GM18507 (cell line): ENCODE data around the gene EFCAB12.
"Not testable (repeated sequence)": the region's sequence is repeated elsewhere in the genome, so short reads cannot be mapped to it uniquely, and the experiment has no call there.

Source experiments
- DNase-seq: peaks from one replicate; pipeline ENCODE4 v3.0.0; 2011; ENCODE audit warnings: low read depth; ENCODE audit not compliant: insufficient read length; ENCODE audit errors: extremely low spot score
- FAIRE-seq: peaks from 2 replicates; lab custom pipeline; 2011; peaks lifted over from hg19 to GRCh38; lab: Jason Lieb, UNC

The EFCAB12 gene

DNA sequence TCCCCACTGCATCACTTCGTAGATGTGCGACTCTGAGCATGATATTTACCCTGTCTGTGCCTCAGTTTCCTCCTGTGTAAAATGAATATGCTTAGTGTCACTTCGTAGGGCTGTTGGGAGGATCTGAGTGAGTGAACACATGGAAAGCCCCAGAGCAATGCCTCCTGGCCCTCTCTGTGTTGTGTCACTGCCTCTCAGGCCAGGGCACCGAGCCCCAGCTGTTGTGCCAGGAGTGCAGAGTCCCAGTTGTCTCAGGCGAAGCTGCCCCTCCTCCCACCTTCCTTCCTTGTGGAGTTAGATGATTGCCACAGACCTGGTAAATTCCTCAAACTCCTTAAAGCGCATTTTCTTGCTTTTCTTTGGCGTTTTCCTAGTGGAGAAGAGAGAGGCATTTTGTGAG lies 26.2 kb downstream of the EFCAB12 start:
- FAIRE-seq = no peak
- no peak for DNase-seq

DNA sequence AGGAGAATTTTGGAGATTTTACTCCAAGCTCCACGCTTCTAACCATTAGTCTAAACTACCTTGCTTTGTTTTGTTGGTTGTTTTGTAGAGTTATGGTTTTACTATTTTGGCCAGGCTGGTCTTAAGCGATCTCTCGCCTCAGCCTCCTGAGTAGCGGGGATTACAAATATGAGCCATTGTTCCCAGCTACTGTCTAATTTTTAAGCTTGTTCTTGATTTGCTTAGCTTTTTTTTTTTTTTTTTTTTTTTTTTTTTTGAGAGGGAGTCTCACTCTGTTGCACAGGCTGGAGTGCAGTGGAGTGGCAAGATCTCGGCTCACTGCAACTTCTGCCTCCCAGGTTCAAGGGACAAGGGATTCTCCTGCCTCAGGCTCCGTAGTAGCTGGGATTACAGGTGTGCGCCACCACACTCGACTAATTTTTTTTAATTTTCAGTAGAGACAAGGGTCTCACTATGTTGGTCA lies 28.5 kb downstream of the EFCAB12 start:
- DNase-seq (no peak), FAIRE-seq (no peak)

DNA sequence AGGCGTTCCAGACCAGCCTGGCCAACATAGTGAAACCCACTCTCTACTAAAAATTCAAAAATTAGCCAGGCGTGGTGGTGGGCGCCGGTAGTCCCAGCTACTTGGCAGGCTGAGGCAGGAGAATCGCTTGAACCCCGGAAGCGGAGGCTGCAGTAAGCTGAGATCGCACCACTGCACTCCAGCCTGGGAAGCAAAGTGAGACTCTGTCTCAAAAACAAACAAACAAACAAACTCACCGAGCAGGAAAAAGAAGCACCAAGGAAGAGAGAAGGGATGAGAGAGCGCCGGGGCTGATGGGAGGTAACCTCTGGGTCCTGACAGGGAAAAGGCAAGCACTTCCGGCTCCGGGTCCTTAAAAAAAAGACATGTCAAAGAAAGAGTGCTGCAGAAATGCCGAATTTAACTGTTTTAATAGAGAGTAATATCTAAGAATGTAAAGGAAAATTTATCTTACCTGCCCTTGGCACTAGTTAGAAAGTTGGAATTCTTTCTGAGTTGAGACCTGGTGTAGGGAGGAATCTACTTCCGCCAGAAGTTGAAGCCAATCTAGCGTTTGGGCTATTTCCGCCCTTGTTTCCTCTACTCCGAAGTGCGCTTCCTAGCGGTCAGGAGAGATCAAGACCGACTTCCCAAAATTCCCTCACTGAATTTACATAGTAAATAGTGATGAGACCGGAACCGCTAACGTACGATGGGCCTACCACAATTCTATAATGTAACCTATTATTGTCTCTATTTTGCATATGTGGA lies 29.1 kb downstream of the EFCAB12 start:
- FAIRE-seq (peak; percentile 96), DNase-seq (peak; percentile 65)

DNA sequence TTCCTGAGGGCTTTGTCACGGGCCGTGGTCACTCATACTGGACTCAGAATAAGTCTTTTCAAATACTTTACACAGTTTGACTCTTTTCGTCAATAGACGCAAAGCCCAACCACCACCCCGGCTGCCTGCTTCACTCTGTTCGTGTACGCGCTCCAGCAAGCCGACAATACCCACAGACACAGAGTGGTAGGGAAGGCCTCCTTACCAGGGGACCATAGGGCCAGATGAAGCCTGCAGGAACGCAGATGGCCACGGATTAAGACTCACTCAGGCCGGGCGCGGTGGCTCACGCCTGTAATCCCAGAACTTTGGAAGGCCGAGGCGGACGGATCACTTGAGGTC lies 29.7 kb downstream of the EFCAB12 start:
- no peak for DNase-seq
- FAIRE-seq = no peak

DNA sequence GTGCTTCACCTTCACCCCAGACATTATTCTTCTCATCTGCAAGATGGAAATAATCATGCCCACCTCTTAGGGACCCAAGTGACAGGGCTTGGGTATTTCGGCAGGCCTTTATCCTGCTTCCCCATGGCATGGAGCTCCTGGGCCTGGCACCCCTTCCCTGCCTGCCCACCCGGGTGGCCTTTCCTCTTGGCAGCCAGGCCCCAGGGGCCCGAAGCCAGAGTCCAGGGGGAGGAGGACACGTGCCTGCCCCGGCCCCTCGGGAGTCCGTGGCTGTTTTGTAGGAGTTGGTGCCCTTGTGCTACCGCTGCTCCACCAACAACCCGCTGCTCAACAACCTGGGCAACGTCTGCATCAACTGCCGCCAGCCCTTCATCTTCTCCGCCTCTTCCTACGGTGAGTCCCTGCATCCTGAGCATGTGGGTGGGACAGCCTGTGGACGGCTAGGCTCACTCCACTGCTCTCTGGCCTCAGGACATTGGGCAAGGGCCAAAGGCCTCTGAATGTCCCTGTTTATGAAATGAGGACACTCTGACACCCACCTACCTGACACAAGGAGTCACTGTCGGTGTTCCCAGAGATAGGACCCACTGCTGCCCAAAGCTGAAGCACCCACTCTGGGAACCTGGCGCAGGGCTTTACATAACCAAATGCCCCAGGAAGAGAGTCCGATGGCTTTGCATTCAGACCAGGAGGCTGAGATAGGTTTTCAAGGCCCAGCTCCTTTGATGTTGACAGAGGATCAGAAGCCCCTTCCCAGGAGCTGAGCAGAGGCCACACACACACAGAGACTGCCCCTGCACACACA lies 34.5 kb downstream of the EFCAB12 start:
- FAIRE-seq, DNase-seq: not testable (repeated sequence)

DNA sequence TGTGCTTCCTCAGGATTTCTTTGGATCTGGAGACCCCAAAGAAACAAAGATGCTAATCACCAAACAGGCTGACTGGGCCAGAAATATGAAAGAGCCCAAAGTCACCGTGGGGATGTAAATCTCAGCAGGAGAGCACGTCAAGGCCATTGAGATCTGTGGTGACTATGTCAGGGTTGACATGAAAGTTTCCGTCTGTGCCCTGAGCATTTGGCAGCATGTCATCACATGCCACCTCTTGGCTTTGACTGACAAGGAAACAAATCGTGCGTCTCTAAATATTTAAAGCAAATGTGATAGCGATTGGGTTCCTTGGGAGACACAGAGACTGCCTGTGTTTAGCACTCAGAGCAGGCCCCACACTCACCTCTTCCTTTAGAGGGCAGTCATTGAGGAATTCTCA lies 35.2 kb downstream of the EFCAB12 start:
- DNase-seq (no peak), FAIRE-seq (no peak)

DNA sequence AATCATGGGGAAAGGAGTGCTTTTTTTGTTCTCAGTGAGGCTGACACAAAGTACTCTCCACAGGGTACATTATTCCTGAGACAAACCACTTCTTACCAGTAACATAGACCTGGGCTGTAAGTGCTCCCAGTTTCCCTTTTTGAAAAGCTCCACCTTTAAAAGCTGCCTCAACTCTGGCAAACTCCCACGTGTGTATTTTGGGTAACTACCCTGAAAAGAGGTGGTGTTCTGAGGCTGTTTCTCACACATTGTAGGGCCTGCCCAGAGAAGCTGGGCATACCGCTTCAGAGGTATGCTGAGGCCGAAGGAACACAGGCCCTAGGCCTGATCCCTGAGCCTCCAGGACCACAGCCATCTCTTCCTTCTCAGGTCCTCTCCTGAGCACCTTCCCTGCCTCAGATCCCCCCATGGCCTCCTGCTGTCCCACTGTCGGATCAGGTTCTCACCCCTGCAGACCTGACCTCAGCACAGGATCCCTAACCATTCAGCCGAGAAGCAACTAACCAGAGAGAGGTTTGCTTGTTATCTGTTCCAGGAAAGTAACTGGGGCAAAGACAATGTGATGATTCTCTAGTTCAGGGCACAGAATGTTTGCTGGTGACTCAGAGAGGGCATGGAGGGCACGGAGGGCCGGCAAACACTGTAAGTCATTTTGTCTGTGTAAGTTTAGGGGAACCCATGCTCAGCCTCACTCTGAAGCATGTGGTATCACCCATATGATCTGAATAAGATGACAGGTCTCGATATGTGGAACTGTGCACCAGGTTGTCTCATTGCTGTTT lies 36.1 kb downstream of the EFCAB12 start:
- FAIRE-seq, DNase-seq: not testable (repeated sequence)

DNA sequence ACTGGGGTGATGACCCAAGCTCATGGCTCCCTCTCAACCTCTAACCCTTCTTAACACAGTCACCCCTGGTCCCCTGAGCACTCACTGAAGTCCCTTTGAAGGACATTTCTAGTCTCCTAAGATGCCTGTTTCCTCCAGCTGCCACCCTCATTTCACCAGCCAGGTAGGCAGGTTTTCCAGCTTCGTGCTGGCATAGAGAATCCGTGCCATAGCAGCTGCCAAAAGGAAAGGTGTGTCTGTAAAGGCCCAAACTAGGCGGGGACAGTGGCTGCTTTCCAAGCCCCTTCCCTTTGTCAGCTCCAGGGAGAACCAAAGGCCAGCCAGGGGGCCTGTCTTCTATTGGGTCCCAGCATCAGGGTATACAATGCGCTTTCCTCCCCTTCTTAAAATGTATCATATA lies 36.9 kb downstream of the EFCAB12 start:
- FAIRE-seq = not testable (repeated sequence)

DNA sequence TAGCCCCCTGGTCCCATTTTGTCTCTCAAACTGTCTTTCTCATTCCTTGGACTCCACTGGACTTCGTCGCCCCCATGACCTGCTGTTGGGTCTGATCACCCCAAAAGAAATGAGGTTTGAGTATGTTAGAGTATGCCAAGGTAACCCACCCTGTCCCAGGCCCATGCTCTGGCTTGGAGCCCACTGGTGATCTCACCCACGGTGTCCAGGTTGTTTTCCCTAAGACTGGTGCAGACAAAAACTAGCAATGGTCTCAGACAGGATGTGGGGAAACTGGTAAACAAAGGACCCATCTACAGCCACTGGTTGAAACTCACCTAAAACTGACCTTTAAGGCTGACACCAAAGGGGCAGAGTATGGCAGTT lies 38.9 kb downstream of the EFCAB12 start:
- no peak for FAIRE-seq

More for the DNA sequence above, 36.9 kb downstream of the EFCAB12 start:
- not testable (repeated sequence) for DNase-seq

DNA sequence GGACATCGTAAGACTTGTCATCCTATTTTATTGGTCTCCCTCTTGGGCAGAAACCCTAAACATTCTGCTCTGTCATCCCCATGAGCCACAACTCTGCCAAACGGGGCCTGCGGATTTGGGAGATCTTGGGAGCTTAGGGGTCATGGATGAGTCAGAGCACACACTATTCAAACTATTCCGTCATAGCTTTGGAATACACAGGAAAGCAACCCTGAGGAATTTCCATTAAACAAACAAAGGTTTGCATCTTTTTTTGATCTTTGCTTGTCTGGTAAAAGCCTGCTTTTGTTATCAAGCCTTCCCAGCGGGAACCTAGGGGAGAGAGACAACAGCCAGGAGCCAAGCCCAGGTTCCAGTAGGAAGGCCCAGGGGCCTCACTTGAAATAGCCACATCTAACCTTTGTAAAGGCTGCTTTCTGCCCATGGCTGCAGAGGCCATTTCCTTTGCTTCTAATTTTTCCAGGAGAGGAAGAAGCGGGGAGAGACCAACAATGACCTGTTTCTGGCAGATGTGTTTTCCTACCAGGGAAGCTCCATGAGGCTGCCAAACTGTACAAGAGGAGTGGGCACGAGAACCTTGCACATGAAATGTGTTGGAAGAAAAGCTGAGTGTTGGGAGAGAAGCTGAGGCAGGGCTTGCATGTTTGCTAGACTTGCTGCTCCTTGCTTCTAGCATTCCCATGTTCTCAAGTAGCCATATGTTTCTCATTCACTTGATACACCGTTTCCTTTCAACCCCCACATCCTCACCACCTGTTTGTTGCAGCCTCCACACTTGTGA lies 39.5 kb downstream of the EFCAB12 start:
- not testable (repeated sequence) for FAIRE-seq, DNase-seq

More for the DNA sequence above, 38.9 kb downstream of the EFCAB12 start:
- no peak for DNase-seq

DNA sequence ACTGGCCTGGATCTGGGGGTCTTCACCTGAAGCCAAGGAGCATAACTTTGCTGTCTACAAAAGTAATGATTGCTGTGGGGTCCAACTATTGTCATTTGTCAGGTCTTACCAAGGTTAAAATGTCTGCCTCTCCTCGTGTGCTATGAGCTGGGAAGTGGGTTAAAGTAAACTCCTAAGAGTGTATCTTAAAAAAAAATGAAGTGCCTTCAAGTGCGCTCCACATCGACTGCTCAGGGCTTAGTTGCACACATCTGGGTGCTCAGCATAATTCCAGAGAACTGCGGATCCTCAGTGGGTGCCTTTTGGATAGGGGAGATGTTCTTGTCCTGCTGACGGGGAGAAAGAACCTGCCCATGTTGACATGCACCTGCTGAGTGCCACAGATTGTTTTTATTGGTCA lies 40.9 kb downstream of the EFCAB12 start:
- FAIRE-seq (no peak), DNase-seq (no peak)

DNA sequence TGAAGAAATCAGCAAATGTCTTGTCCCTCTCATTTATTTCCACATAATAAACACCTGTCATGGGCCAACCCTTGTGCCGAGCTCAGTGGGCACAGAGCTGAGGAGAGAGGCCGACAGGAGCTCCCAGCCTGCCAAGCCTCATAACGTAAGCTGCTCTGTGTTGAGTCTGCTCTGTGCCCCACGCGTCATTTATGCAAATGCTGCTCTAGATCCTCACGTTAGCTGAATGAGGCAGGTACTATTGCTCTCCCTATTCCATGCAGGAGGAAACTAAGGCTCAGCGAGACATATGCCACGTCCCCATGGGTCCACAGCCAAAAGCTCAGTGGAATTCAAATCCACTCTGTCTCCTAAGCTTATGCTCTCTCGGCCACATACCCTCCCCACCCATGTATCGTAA lies 41.5 kb downstream of the EFCAB12 start:
- no peak for DNase-seq
- FAIRE-seq = no peak

DNA sequence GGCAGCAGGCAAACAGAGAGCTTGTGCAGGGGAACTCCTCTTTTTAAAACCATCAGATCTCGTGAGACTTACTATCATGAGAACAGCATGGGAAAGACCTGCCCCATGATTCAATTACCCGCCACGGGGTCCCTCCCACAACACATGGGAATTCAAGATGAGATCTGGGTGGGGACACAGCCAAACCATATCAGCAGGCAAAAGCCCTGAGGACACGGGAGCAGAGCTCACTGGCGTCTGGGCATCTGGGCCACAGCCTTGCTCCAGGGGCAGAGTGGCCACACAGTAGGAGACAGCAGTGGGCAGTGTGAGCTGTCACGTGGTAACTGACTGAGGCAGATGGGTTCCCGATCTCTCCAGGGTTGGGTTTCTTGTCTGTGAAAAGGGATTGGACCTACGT lies 42.9 kb downstream of the EFCAB12 start:
- FAIRE-seq, DNase-seq: not testable (repeated sequence)

DNA sequence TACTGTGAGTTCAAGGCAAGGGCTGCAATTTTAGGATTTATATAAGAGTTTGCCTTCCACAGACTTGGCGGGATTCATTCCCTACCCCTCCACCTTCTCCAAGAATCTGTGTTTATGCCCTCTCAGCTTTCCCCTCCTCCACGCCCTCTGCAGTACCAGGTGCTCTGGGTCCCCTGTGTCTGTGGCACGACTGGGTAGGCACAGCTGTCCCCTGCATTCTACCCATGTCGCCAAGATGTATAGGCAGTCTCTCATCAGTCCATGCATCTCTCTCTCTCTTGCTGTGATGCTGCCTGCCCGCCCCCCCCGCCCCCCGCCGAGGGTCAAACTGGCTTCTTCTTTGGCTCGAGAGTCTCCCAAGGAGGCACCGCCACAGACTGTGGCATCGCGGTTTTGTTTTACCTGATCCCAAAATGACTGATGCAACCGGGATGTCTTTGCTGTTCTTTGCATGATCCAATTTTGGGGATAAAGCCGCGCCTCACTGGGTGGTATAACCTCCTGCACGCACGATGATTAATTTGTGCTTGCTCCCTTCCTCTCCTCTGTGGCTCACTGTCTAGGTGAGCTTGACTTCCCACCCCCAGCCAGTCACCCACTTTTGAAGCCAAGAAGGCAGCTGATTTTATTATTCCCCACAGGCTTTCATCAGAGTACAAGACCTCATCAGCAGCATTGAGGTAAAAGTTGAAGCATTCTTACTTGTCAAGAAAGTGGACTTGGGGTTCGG lies 43.7 kb downstream of the EFCAB12 start:
- FAIRE-seq (no peak), DNase-seq (no peak)

DNA sequence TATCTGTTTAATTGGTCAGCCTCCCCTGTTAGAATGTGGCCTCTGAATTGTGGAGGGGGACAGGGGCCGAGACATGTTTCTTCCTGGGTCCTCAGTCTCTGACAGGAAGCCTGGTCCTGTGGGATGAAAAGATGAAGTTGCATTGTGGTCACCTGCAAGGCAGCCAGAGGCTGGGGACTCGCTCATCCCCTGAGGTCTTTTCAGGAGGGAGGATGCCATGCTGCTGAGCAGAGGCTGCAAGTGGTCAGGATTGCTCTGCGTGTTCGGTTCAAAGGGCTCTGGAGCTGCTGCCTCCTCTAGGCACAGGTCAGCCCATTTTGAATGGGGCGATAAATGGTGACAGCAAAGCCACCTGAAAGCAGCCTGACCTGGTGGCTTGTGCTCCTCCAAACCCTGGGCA lies 44.3 kb downstream of the EFCAB12 start:
- DNase-seq, FAIRE-seq: not testable (repeated sequence)

DNA sequence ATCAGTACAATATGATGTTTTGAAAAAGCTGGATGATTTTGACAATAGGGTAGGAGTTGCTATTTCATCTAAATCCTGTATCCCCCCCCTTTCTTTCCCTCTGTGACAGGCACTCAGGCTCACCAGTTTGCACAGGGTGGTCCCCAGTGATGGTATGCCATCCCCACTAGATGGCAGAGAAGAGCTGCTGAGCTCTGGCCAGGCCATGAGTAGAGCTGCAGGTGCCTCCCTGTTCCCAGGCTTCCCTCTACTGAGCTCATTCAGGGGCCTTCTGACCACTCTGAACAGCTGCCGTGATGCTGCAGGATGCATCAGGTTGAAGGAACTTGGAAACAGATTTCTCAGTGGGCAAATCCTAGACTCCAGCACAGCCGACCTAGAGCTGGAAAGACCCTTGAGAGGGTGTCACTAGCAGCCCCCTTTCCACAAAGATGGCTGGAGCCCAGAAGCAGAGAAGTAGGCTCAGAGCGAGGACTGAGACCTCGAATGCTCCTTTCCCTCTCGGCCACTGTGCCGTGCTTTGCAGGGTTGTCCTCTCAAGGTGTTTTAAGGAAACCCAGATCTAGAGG lies 45.1 kb downstream of the EFCAB12 start:
- DNase-seq (peak; percentile 62), FAIRE-seq (peak; percentile 68)

DNA sequence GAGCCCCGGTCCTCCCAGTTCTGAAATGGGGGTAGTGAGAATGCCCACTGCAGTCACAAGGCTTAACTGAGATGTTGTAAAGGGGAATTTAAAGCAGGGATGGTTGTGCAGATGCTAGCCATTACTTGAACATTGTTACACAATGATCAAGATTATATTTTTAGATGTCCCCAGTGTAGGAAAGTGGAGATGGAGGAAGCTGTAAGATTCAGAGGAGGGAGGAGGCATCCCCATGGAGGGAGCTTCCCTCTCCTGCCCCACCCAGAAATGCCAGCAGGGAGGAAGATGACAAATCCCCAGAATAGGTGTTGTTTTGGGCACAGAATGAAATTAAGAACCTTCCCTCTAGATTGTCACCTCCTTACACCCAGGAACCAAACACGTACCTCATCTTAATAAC lies 46.1 kb downstream of the EFCAB12 start:
- no peak for FAIRE-seq
- no peak for DNase-seq

DNA sequence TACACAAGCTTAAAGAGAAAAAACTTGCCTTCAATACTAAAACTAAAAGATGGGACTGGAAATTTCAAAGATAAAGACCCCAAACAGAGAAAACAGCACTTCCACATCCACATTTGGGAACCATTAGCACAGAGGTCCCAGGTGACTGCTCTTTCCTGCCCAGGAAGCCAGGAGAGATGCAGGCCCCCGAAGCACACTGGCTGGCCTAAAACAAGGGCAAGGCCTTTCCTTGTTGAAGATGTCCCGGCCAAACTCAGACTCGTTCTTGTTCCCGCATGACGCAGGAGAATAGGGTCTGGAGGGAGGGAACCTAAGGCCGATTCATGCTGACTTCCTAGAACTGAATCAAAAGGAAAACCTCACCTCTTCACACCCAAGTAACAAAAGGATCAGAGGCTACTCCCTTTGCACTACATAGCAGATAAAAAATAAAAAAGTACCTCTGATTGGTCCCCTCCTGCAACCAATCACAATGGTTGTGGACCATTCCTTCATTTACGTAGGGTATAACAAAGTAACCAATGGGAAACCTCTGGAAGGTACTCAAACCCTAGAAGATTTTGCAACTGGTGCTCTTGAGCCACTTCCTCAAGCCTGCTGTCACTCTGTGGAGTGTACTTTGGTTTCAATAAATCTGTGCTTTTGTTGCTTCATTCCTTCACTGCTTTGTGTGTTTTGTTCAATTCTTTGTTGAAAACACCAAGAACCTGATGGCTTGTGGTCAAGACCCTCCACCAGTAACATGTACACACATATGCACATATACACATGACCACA lies 48.7 kb downstream of the EFCAB12 start:
- no peak for DNase-seq
- FAIRE-seq = no peak
